ENCODE measurements around the gene RPS26. TPM values are rescaled to one million over a fixed set of nuclear protein-coding genes. Genes with fewer than 3 reads are reported as not detected.

The RPS26 gene
- total RNA-seq, 1 donor from 2014 or later, result 3,534 TPM

DNA sequence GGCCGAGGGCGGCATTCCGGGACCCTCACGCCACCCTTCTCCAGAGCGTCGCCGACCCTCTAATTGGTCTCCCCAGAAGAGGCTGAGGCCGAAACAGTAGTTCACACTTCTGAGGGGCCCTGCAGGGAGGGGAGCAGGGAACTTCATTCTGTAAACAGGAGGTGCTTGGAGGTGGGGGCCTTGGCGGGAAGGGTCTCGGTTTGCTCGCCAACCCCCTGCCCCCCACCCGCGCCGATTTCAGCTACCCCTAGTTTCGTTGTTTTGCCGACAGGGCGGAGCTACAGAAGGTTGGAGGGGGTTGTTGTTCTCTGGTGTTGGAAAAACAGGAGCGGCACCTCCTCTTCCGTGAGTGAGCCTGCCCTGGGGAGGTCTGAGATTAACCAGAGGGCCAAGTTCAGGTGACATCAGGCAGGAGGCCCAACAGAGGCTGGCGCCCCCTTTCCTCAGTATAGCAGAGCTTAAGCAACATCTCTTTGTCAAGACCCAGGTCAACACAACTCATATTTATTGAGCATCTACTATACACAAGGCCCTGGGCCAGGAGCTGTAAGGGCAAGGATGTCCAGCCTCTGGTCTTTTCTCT lies 38.9 kb downstream of the RPS26 start:
- no peak for DNase-seq (ENCODE audit: low read depth)
- TF ChIP-seq CTCF (conservative IDR thresholded peaks at IDR 0.05; ENCODE audit: low read depth, low read length), result peak; percentile 23
- peak overlapping the region; percentile 85 for H3K4me3 ChIP-seq (ENCODE audit: low read depth, low read length)

GRCh38 chr12:56081393-56082347 lies 40.0 kb downstream of the RPS26 start:
- TF ChIP-seq CTCF (conservative IDR thresholded peaks at IDR 0.05; ENCODE audit: low read depth, low read length), result no peak
- peak overlapping the region; percentile 85 for H3K4me3 ChIP-seq (ENCODE audit: low read depth, low read length)
- no peak for DNase-seq (ENCODE audit: low read depth)

DNA sequence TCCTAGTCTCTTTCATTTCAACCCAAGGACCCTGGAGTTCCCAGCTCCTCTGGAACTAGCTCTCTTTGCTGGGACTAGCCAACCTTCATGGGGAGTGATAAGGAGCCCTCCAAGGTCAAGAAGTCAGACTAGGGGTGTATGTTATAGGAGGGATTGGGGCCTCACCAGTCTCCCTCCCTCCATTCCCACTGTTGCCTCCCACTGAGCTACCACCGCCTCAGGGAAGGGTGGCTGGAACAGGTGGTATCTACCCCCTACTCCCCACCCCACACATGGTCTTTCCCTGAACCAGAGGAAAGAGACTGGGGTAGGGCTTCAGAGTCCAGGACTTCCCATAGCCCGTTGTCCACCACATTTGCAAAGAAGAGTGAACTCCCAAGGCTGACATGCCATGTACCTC lies 40.7 kb downstream of the RPS26 start:
- H3K4me3 ChIP-seq (ENCODE audit: low read depth, low read length), result no peak overlapping the region
- DNase-seq (ENCODE audit: low read depth), result no peak
- TF ChIP-seq CTCF (conservative IDR thresholded peaks at IDR 0.05; ENCODE audit: low read depth, low read length), result no peak

- no peak for DNase-seq (ENCODE audit: low read depth)
- no peak for TF ChIP-seq CTCF (conservative IDR thresholded peaks at IDR 0.05; ENCODE audit: low read depth, low read length)
- no peak overlapping the region for H3K4me3 ChIP-seq (ENCODE audit: low read depth, low read length)
These were observed 41.2 kb downstream of the RPS26 start for GRCh38 chr12:56082967-56083366.

GRCh38 chr12:56084958-56085543 lies 43.3 kb downstream of the RPS26 start:
- TF ChIP-seq CTCF (conservative IDR thresholded peaks at IDR 0.05; ENCODE audit: low read depth, low read length), result peak; percentile 50
- no peak for DNase-seq (ENCODE audit: low read depth)
- no peak overlapping the region for H3K4me3 ChIP-seq (ENCODE audit: low read depth, low read length)

GRCh38 chr12:56086096-56086495 lies 44.4 kb downstream of the RPS26 start:
- TF ChIP-seq CTCF (conservative IDR thresholded peaks at IDR 0.05; ENCODE audit: low read depth, low read length), result no peak
- DNase-seq (ENCODE audit: low read depth), result no peak
- no peak overlapping the region for H3K4me3 ChIP-seq (ENCODE audit: low read depth, low read length)

Measured in epithelial cell of proximal tubule (primary cell).